ENCODE measurements around the gene SYT8.
"Not testable (repeated sequence)": the region's sequence is repeated elsewhere in the genome, so short reads cannot be mapped to it uniquely, and the experiment has no call there.

The SYT8 gene

GRCh38 chr11:1834779-1835670 lies at the start of gene SYT8:
TSS of gene SYT8 (plus strand) at chr11:1834990. CDS start at chr11:1835106, 116 bp downstream.
- no peak for DNase-seq (ENCODE audit: low read depth)

- no peak for DNase-seq (ENCODE audit: low read depth)
Observed at GRCh38 chr11:1785749-1786413, 48.9 kb upstream of the SYT8 start.

- no peak for DNase-seq (ENCODE audit: low read depth)
Observed at GRCh38 chr11:1786466-1786865, 48.3 kb upstream of the SYT8 start.

- no peak for DNase-seq (ENCODE audit: low read depth)
Observed at GRCh38 chr11:1791912-1792311, 42.9 kb upstream of the SYT8 start.

GRCh38 chr11:1792461-1792860 lies 42.3 kb upstream of the SYT8 start:
- no peak for DNase-seq (ENCODE audit: low read depth)

GRCh38 chr11:1793081-1793480 lies 41.7 kb upstream of the SYT8 start:
- DNase-seq (ENCODE audit: low read depth), result no peak

- DNase-seq (ENCODE audit: low read depth), result no peak
Observed at GRCh38 chr11:1796413-1797011, 38.3 kb upstream of the SYT8 start.

- no peak for DNase-seq (ENCODE audit: low read depth)
Observed at GRCh38 chr11:1797391-1798125, 37.2 kb upstream of the SYT8 start.

- DNase-seq (ENCODE audit: low read depth), result no peak
Observed at GRCh38 chr11:1803246-1803645, 31.5 kb upstream of the SYT8 start.

GRCh38 chr11:1803835-1804519 lies 30.8 kb upstream of the SYT8 start:
- not testable (repeated sequence) for DNase-seq (ENCODE audit: low read depth)

- no peak for DNase-seq (ENCODE audit: low read depth)
Observed at GRCh38 chr11:1805525-1805924, 29.3 kb upstream of the SYT8 start.

GRCh38 chr11:1807264-1807995 lies 27.4 kb upstream of the SYT8 start:
- no peak for DNase-seq (ENCODE audit: low read depth)

GRCh38 chr11:1810761-1811160 lies 24.0 kb upstream of the SYT8 start:
- no peak for DNase-seq (ENCODE audit: low read depth)

- DNase-seq (ENCODE audit: low read depth), result no peak
Observed at GRCh38 chr11:1812274-1812673, 22.5 kb upstream of the SYT8 start.

GRCh38 chr11:1812801-1813200 lies 22.0 kb upstream of the SYT8 start:
- DNase-seq (ENCODE audit: low read depth), result no peak

- not testable (repeated sequence) for DNase-seq (ENCODE audit: low read depth)
Observed at GRCh38 chr11:1813356-1813755, 21.4 kb upstream of the SYT8 start.

GRCh38 chr11:1814691-1815090 lies 20.1 kb upstream of the SYT8 start:
- DNase-seq (ENCODE audit: low read depth), result no peak

- no peak for DNase-seq (ENCODE audit: low read depth)
Observed at GRCh38 chr11:1815311-1815710, 19.5 kb upstream of the SYT8 start.

- DNase-seq (ENCODE audit: low read depth), result no peak
Observed at GRCh38 chr11:1815751-1816150, 19.0 kb upstream of the SYT8 start.

- no peak for DNase-seq (ENCODE audit: low read depth)
Observed at GRCh38 chr11:1817000-1817399, 17.8 kb upstream of the SYT8 start.

- DNase-seq (ENCODE audit: low read depth), result no peak
Observed at GRCh38 chr11:1817511-1817910, 17.3 kb upstream of the SYT8 start.

Data from iris pigment epithelial cell (primary cell).